HG03095 (cell line): Measurements from ENCODE around the gene AMH.

ENCODE experiments used
- ATAC-seq: cut with Tn5 transposase; IDR thresholded peaks from one replicate; pipeline ENCODE4 v1.9.1; 2021; ENCODE audit warnings: moderate library complexity; ENCODE audit not compliant: unreplicated experiment

Gene AMH

DNA sequence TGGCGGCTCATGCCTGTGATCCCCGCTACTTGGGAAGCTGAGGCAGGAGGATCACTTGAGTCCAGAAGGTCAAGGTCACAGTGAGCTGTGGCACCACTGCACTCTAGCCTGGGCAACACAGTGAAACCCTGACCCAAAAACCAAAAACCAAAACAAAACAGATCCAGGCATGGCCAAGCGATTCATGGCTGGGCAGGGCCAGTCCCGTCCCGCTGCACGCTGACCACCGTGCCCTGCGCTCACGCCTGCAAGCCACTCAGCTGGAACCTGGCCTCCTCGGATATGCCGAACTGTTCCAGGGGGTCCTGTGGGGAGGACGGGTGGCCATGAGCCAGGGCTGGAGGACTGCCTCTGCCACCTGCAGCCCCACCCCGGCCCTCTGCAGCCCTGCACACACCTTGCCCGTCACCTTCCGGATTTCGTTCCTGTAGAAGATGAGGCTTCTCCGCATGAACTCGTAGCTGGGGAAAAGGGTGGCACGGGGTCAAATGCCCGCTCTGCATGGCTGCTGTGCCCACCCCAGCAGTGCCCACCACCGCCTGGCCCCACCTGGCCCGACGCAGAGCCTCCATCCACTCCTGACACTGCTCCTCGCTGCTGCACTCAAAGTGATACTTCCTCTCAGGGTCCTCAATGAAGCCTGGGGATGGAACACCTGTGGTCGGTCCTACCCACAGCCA lies 15.4 kb upstream of the AMH start:
- ATAC-seq, result no peak

DNA sequence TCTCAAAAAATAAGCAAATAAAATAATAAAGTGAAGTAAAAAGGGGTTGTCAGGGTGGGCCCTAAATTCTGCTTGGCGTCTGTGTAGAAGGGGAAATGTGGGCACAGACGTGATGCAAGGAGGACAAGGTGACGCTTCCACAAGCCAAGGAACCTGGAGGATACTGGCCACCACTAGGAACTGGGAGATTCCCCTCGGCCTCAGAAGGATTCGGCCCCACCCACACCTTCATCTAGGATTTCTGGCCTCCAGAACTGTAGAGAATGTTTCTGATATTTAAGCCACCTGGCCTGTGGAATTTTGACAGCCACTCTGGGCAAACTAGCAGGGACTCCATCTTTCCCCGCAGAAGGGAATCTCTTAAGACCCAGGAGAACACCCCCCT lies 14.1 kb upstream of the AMH start:
- no peak for ATAC-seq

DNA sequence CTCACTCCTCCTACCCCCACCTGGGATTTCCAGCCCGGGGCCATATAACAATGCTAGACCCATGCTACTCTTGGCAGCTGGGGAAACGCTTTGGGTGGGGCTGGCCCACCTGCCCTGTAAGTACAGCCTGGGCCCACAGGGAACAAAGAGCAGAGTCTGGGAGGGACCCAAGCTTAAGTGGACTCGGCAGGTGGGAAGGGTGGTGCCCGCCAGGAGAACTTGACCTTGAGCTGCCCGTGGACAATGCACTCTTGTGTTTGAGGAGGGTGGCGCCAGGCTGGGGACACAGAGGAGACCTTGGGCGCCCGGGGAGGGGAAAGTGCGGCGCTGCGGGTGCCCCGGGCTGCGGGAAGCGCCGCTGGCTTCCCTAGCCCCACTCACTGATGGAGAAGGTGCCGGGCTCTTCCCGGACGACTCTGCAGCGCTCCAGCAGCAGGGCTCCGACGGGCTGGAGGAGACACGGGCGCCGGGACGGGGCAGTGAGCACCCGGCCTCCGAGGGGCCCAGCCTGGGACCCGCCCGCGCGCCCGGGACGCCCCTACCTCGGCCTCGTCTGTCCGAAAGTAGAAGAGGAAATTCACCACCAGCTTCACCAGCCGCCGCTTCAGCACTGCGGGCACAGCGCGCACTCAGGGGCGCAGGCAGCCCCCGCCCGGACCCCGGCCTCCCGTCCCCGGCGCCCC lies 13.6 kb upstream of the AMH start:
- ATAC-seq, result no peak

DNA sequence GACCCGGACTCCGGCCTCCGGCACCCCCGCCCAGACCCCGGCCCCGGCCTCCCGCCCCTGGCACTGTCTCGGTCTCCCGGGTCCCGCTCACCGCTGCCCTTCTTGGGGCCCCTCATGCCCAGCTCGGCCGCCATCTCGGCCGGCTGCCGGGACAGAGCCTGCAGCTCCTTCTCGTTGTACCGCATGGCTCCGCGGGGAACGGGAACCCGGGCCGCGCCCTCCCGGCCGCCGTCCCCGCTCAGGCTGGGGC lies 13.1 kb upstream of the AMH start:
- ATAC-seq, result no peak

DNA sequence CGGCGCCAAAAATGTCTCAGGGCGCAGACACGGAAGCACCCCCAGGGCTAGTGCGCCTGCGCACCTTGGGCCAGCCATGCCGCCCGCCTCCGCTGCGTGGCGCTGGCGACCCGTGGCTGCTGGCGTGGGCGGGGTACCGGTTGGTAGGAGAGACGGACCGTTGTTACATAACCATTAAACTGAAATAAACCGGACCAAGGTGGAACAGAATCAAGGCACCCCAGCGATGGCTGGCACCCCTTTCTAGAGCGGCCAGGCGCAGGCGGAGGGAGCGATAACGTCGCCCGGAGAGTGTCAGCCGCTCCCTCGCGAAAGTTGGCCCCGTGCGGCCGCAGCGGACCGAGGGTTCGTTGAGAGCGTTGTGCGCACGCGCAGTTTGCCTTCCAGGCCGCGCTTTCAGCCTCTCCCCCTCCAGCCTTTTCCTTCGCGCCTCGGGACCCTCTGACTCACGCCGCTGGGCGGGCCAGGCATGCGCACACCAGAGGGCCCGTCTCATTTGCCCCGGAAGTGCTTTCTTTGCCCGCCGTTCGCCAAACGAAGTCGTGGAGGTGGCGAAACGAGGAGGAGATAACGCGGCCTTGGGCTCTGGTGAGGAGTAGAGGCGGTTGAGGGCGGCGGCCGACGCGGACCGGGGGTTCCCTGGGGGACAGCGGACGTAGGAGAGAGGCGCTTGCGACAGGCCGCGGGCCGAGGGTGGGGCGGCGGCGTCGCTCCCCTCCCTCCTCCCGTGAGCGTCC lies 12.6 kb upstream of the AMH start, which contains the start of the genes PLEKHJ1 and SF3A2:
TSS of gene PLEKHJ1 (minus strand) at position 16 of the 737 bp plus-strand sequence. CDS start 81 bp downstream, outside the sequence.
TSS of gene SF3A2 (plus strand) at position 511 of the 737 bp plus-strand sequence. CDS start 6,595 bp downstream, outside the sequence.
- peak; percentile 51 for ATAC-seq

DNA sequence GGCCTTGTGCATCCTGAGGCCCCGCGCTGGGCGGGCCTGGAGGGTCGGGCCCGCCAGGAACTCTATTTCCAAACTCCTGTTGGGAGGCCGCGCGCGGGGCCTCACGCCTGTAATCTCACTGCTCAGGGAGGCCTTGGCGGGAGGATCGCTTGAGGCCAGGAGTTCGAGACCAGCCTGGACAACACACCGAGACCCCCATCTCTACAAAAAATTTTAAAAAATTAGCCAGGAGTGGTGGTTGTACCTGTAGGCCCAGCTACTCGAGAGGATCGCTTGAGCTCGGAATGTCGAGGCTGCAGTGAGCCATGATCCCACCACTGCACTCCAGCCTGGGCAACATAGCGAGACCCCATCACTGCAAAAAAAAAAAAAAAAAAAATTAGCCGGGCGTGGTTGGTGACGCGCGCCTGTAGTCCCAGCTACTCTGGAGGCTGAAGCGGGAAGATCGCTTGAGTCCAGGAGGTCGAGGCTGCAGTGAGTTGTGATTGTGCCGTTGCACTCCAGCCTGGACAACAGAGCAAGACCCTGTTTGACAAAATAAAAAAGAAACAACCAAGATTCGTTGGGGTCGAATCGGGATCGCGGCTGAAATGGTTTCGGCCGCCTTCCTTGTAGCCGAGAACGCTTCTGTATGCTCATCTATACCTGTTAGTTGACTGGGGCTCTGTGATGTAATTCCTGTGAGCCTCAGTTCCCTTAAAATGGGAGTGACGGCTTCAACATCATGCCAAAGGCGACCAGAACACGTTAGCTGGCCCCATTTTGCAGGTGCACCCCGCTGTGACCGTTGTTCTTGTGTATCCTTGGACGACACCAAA lies 11.9 kb upstream of the AMH start:
- no peak for ATAC-seq

DNA sequence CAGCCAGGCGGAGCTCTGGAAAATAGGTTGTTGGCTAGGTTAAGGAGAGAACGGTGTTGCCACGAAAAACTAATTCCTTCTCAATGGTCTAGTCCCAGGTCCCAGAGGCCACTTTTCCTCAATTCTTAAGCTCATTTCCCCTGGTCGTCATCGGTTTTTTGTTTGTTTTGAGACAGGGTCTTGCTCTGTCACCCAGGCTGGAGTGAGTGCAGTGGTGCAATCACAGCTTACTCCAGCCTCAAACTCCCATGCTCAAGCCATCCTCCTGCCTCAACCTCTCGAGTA lies 11.3 kb upstream of the AMH start:
- ATAC-seq, result no peak

DNA sequence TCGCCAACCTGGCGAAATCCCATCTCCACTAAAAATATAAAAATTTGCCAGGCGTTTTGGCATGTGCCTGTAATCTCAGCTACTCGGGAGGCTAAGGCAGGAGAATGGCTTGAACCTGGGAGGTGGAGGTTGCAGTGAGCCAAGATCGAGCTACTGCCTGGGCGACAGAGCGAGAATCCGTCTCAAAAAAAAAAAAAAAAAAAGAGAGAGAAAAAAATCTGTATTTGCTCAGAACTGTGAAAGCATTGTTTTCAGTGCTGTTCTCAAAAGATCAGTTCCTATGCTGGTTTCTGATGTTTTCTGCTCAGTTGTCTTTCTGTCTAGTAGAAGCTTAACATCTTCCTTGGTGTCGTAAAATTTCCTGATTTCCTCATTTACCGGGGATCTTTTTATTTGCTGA lies 9.9 kb upstream of the AMH start:
- ATAC-seq, result no peak

DNA sequence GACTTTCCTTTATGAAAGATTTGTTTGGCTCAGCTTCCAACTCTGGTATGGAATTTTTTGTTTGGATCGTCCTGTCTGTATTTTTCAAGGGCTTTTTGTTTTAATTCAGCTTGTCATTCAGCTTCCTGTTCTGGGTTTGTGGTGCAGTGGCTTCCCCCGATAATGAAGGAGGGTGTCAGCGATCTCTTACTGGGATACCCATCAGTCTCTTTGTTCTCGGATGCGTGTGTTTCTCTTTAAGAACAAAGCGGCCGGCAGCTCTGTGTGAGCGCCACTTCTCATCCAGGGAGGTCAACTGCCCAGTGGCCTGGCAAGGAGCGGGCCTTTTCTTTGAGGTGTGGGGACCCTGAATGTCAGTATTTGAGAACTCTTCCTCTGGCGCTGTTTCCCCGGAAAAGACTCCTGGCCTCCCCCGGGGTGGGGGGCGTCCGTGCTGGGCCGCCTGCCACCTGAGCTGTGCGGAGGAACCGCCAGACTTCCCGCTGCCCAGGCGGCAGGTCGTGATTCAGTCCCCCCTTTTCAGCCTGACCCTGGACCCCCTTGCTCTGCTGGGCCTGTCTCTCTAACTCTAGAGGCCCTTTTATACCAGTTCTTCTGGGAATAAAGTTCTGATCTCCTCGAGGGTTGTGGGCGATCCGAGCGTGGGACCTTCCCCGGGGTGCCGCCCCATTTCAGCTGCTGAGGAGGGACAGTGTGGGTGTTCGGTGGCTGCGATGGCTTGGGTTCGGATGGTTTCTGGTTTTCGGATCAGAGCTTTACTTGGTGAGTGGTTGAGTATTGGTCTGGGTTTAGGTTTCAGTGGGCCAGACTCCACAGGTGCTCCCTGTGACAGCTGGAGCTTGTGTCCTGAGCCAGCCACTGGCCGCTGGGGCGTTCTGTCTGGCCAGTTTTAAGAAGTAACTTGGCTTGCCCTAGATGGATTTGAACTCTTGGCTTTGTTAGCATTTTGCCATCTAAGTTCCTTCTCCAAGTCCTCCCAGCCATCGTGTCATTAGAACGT lies 9.1 kb upstream of the AMH start:
- ATAC-seq, result no peak

DNA sequence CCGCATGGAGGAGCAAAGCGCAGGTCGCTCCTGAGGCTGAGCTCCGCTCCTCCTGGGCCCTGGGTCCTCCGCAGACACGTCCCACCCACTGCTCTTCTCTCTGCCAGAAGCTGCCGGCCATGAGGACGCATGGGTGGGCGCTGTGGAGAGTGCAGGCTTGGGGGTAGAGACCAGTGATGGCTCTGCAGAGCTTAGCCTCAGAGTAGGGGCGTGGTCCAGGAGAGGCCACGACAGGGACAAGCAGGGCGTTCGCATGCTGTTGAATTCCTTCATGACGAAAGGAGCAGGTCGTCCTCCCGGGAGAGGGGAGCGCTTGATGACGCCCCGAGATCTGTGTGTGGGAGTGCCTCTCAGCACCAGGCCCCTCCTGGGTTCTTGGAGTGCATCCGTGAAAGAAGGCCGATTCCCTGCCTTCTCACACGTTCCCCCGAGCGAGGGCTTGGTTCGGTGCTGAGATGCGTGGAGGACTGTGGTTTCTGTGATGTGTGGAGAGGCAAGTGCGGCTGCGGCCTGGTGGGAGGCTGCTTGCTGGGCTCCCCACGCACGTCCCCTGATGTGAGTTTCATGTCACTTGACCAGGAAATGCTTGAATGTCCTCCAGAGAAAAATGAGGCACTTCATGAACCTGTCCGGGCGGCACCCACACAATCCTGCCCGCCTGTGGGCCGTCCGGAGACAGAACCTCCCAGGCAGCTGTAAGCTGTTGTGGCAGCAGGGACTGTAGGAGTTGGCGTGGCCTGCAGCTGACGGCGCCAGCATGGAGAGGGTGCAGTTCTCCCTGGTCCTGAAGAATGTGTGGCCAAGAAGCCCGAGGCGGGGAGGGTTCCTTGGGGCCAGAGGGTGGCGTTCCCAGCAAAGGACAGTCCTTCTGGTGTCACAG lies 8.0 kb upstream of the AMH start:
- ATAC-seq, result no peak

DNA sequence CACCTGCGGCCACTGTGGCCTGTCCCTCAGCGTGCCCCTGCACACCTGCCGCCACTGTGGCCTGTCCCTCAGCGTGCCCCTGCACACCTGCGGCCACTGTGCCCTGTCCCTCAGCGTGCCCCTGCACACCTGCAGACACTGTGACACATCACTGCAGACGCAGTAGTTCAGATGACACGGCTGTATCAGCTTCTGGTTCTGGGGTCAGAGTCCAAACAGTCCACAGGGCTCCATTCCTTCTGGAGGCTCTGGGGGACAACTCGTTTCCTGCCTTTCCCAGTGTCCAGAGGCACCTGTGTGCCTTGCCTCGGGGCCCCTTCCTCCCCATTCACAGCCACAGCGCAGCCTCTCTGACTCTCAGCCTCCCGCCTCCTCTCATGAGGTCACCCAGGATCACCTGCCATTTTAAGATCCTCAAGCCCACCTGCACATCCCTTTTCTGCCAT lies 7.0 kb upstream of the AMH start:
- ATAC-seq, result no peak

DNA sequence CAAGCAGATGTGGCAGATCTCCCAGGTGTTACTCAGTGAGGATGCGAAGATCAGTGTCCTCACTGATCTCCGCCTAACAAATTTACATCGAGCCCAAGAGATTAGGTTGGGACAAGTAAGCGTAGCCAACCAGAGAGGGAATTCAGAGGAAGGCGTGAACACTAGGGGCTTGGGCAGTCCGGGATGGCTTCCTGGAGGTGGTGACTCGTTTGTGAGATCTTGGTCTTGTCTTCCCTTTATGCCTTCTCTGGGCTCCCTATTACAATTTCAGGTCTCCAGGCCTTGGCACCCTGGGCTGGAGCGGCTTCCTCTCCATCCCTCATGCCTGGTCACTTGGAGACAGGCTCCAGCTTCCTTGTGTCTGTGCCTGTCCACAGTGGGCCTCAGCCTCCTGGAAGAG lies 6.3 kb upstream of the AMH start:
- no peak for ATAC-seq

DNA sequence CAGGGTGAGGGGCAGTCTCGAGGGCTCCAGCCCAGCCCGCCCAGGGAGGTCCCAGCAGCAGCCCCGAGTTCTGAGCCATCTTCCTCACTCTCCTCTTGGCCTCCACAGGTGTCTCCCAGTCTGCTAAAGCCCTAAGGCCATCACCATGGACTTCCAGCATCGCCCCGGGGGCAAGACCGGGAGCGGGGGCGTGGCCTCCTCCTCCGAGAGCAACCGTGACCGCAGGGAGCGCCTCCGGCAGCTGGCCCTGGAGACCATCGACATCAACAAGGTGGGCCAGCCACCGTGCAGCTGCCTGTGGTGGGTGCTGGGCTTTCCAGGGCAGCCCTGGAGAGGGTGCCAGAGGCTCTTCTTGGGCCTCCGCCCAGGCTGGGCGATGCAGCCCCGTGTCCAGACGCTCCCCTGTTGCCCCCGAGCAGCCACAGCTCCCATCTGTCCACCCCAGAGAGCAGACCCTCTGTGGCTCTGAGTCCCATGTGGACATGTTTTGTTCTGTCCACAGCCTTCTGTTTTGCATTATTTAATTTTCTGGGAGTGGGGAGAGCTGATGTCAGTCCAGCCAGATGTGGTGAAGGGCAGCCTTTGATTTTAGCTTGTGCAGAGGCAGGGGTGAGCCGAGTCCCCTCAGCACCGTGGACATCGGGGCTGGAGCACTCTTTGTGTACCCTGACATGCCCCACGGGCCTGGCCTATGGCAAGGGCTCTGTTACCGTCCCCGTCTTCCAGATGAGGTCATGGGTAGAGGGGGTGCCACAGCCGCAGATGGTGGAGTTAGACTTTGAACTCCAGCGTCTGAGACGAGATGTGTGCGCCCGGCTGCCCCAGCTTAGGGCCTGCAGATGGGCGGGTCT lies 5.6 kb upstream of the AMH start:
- no peak for ATAC-seq

DNA sequence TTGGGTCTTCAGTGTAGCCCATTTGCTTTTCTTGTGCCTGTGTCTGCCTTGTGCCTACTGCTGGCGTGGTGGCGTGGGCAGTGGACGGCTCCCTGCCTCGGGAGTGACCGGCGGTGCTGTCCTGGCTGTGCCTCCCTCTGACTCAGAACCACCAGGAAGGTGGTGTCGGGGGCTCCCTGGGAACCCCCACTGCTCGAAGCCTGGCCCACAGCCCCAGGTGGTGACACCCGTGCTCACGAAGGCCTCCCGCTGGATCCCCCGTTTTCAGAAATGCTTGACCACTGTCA lies 5.1 kb upstream of the AMH start:
- no peak for ATAC-seq

DNA sequence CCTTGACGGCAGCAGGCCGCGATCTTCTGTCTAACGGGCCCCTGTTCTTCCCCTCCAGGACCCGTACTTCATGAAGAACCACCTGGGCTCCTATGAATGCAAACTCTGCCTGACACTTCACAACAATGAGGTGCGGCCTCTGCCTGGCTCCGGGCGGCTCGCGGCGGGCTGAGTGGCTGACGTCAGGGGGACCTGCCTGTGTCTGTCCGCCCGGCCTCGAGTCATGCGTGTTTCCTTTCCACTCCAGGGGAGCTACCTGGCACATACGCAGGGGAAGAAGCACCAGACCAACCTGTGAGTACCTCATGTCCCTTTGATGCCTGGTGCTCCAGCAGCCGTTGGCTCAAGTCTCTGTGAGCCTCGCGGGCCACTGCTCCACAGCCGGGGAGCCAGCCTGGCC lies 4.6 kb upstream of the AMH start:
- no peak for ATAC-seq

DNA sequence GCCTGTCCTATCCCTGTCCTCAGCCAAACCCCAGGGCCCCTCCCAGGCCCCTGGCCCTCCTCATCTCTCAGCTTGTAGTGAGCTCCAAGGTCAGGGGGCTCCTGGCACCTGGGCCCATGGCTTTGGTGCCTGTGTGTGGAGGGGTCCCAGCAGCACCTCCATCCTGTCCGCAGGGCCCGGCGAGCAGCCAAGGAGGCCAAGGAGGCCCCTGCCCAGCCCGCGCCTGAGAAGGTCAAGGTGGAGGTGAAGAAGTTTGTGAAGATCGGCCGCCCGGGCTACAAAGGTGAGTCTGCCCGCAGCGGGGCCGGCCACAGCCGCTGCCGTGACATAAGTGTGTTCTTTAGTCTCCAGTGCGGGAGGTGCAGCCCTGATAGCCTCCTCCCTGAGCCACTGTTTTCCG lies 3.9 kb upstream of the AMH start:
- no peak for ATAC-seq

DNA sequence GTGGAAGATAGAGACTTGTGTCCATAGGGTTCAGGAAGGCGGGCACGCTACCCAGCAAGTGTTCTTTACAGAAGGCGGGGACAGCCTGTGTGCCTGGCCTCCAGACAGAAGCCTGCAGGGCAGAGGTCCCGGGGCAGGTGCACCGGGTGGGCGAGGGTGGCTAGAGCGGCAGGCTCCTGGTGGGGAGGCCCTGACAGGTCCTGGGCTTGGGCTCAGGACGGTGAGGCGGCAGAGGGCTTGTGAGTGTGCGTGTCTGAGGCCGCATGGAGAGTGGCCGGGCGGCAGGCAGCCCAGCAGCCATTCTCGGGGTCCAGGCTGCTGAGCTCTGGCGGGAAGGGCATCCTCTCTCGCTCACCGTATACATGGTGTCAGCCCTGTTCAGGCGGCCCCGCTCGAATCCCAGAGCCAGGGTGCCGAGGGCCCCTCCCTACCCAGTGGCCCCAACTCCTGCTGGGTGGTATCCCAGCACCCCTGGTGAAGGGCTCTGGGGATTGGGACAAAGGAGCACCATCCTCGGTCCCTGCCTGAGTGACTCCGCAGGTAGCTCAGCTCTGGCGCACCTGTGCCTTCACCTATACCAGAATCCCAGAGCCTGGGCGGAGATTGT lies 3.0 kb upstream of the AMH start:
- ATAC-seq, result no peak

DNA sequence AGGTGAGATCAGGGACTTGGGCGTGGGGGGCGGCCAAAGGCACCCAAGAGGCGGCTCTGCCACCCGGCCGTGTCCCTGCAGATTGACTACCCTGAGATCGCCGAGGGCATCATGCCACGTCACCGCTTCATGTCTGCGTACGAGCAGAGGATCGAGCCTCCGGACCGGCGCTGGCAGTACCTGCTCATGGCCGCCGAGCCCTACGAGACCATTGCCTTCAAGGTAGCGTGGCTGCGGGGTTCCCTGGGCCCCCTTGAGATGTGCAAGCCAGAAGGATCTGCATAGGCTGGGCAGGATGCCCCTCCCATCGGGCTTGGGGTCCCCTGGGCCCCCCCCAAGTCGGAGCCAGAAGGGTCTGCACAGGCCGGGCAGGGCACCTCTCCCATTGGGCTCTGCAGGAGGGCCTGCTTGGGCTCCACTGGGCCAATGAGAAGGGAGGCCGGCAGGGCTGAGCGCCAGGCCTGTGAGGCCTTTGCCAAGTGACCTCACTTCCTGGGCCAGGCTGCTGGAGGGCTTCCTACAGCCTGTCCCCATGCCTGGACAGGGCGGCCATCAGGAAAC lies 2.2 kb upstream of the AMH start:
- no peak for ATAC-seq
